IMR-90 (cell line): ENCODE data around the gene KHK. TPM values are rescaled to one million over a fixed set of nuclear protein-coding genes. Genes with fewer than 3 reads are reported as not detected.
A peak's percentile ranks its signal among the peaks of the same experiment; 100 is the strongest.

Experiments
- ATAC-seq: fragments of 200-7000 bp; cut with Tn5 transposase; 2 replicates; pipeline ENCODE4 v1.9.1; 2020; ENCODE audit warnings: low read depth, mild to moderate bottlenecking, moderate library complexity
- BruUV-seq: library from RNA; stranded (reverse); fragments of 400-500 nt; replicated peaks from 2 replicates; lab custom pipeline; 2021; lab: Mats Ljungman, UMichigan
- CTCF ChIA-PET: fragments of 300-600 bp; formaldehyde crosslinking; extraction: SDS; loops from one replicate; lab custom pipeline; 2021; ENCODE audit warnings: antibody characterized with exemption; lab: Yijun Ruan, JAX
- POLR2A ChIA-PET: fragments of 300-600 bp; sonication (Branson Sonifier 250); formaldehyde crosslinking; loops from one replicate; lab custom pipeline; 2022; ENCODE audit warnings: antibody characterized with exemption; ENCODE audit not compliant: unreplicated experiment; lab: Charles Lee
- DNase-seq: peaks from one replicate; pipeline ENCODE4 v3.0.0; 2013
- H2AFZ ChIP-seq: replicated peaks from 2 replicates; pipeline ENCODE3; 2013; ENCODE audit warnings: low read length, mild to moderate bottlenecking; ENCODE audit not compliant: poor library complexity
- H2AK5ac ChIP-seq: 2 replicates; pipeline ENCODE4 v1.6.1; 2013; ENCODE audit warnings: low read depth, low read length, inconsistent platforms
- H2AK9ac ChIP-seq: replicated peaks from 2 replicates; pipeline ENCODE3; 2013; ENCODE audit warnings: mild to moderate bottlenecking, low read depth, low read length, moderate library complexity; ENCODE audit not compliant: poor library complexity
- H2BK120ac ChIP-seq: 2 replicates; pipeline ENCODE4 v1.6.1; 2013; ENCODE audit warnings: low read depth, low read length, inconsistent platforms
- H2BK15ac ChIP-seq: 3 replicates; pipeline ENCODE4 v1.6.1; 2013; ENCODE audit warnings: low read depth, low read length, inconsistent platforms
- H2BK20ac ChIP-seq: 2 replicates; pipeline ENCODE4 v1.6.1; 2013; ENCODE audit warnings: low read depth, mild to moderate bottlenecking, inconsistent platforms, low read length, moderate library complexity
- H2BK5ac ChIP-seq: 2 replicates; pipeline ENCODE4 v1.6.1; 2013; ENCODE audit warnings: mild to moderate bottlenecking, low read depth, low read length, inconsistent platforms; ENCODE audit not compliant: poor library complexity, severe bottlenecking
- H3K14ac ChIP-seq: replicated peaks from 2 replicates; pipeline ENCODE4 v1.6.1; 2013; ENCODE audit warnings: low read depth, low read length, inconsistent platforms
- H3K18ac ChIP-seq: 2 replicates; pipeline ENCODE4 v1.6.1; 2013; ENCODE audit warnings: low read depth, low read length, control low read depth
- H3K23ac ChIP-seq: 2 replicates; pipeline ENCODE4 v1.6.1; 2013; ENCODE audit warnings: low read depth, low read length, inconsistent platforms
- H3K27ac ChIP-seq: 2 replicates; pipeline ENCODE4 v1.5.1; 2013; ENCODE audit warnings: mild to moderate bottlenecking, control low read depth, low read length; ENCODE audit not compliant: insufficient read depth
- H3K27me3 ChIP-seq: 2 replicates; pipeline ENCODE4 v1.6.1; 2013; ENCODE audit warnings: low read length; ENCODE audit not compliant: control insufficient read depth, insufficient read depth
- H3K36me3 ChIP-seq: 2 replicates; pipeline ENCODE4 v1.6.1; 2013; ENCODE audit warnings: low read length, mixed read lengths; ENCODE audit not compliant: control insufficient read depth, insufficient read depth
- H3K4ac ChIP-seq: 2 replicates; pipeline ENCODE4 v1.6.1; 2013; ENCODE audit warnings: low read depth, low read length, inconsistent platforms
- H3K4me1 ChIP-seq: 2 replicates; pipeline ENCODE4 v1.6.1; 2013; ENCODE audit warnings: low read length, mixed read lengths; ENCODE audit not compliant: control insufficient read depth, insufficient read depth
- H3K4me2 ChIP-seq: 2 replicates; pipeline ENCODE4 v1.6.1; 2013; ENCODE audit warnings: low read depth, mild to moderate bottlenecking, control low read depth, low read length, moderate library complexity
- H3K4me3 ChIP-seq: 2 replicates; pipeline ENCODE4 v1.5.1; 2013; ENCODE audit warnings: low read depth, mild to moderate bottlenecking, control low read depth, low read length, moderate library complexity; ENCODE audit not compliant: insufficient read depth
- H3K56ac ChIP-seq: 2 replicates; pipeline ENCODE4 v1.6.1; 2013; ENCODE audit warnings: low read length, inconsistent platforms; ENCODE audit not compliant: insufficient read depth; ENCODE audit errors: extremely low read depth
- H3K79me1 ChIP-seq, 2 experiments: 2 replicates each; pipeline ENCODE4 v1.6.1; 2013; ENCODE audit warnings: low read length in 2 of 2, inconsistent platforms in 1 of 2, low read depth in 1 of 2
- H3K9ac ChIP-seq: 2 replicates; pipeline ENCODE4 v1.6.1; 2013; ENCODE audit warnings: low read depth, low read length, control low read depth
- H3K9me1 ChIP-seq: 2 replicates; pipeline ENCODE4 v1.6.1; 2013; ENCODE audit warnings: low read length, inconsistent platforms; ENCODE audit not compliant: insufficient read depth
- H3K9me3 ChIP-seq: 2 replicates; pipeline ENCODE4 v1.6.1; 2013; ENCODE audit warnings: low read length; ENCODE audit not compliant: control insufficient read depth, insufficient read depth
- H4K20me1 ChIP-seq: 2 replicates; pipeline ENCODE4 v1.6.1; 2013; ENCODE audit warnings: low read length, inconsistent platforms; ENCODE audit not compliant: insufficient read depth
- H4K5ac ChIP-seq: 2 replicates; pipeline ENCODE4 v1.6.1; 2013; ENCODE audit warnings: mild to moderate bottlenecking, low read depth, low read length, control low read depth
- H4K8ac ChIP-seq, 2 experiments: 2 replicates each; pipeline ENCODE4 v1.6.1; 2013; ENCODE audit warnings: low read depth in 2 of 2, low read length in 2 of 2, control low read depth in 1 of 2, inconsistent platforms in 1 of 2
- H4K91ac ChIP-seq: 2 replicates; pipeline ENCODE4 v1.6.1; 2013; ENCODE audit warnings: low read depth, low read length, inconsistent platforms; ENCODE audit not compliant: insufficient read depth
- BHLHE40 ChIP-seq: fragments of 150-350 bp; IDR thresholded peaks from 2 replicates; pipeline ENCODE4 v1.6.1; 2016; ENCODE audit warnings: mild to moderate bottlenecking, low read depth, low read length
- CEBPB ChIP-seq: IDR thresholded peaks from 2 replicates; pipeline ENCODE4 v1.6.1; 2012; ENCODE audit warnings: low read depth, low read length, improper control_type of control experiment
- CHD1 ChIP-seq: IDR thresholded peaks from 2 replicates; pipeline ENCODE4 v1.6.1; 2012; ENCODE audit warnings: low read depth, low read length, improper control_type of control experiment
- CTCF ChIP-seq: conservative IDR thresholded peaks from 2 replicates; pipeline ENCODE4 v1.5.1; 2012; ENCODE audit warnings: mild to moderate bottlenecking, low read depth, low read length, improper control_type of control experiment
- ELK1 ChIP-seq: fragments of 150-350 bp; IDR thresholded peaks from 2 replicates; pipeline ENCODE4 v1.6.1; 2016; ENCODE audit warnings: low read depth, mild to moderate bottlenecking, low read length, moderate library complexity, borderline replicate concordance
- FOS ChIP-seq: fragments of 150-350 bp; IDR thresholded peaks from 2 replicates; pipeline ENCODE4 v1.6.1; 2016; ENCODE audit warnings: low read depth, low read length
- MAFK ChIP-seq: IDR thresholded peaks from 2 replicates; pipeline ENCODE4 v1.6.1; 2012; ENCODE audit warnings: low read depth, low read length, improper control_type of control experiment
- MAZ ChIP-seq: IDR thresholded peaks from 2 replicates; pipeline ENCODE4 v1.6.1; 2012; ENCODE audit warnings: low read depth, mild to moderate bottlenecking, low read length, improper control_type of control experiment, moderate library complexity, borderline replicate concordance
- MXI1 ChIP-seq: IDR thresholded peaks from 2 replicates; pipeline ENCODE4 v1.6.1; 2012; ENCODE audit warnings: low read depth, mild to moderate bottlenecking, low read length, moderate library complexity, borderline replicate concordance
- NFE2L2 ChIP-seq: fragments of 150-350 bp; IDR thresholded peaks from 2 replicates; pipeline ENCODE4 v1.6.1; 2016; ENCODE audit warnings: low read depth, mild to moderate bottlenecking, low read length
- POLR2A ChIP-seq: IDR thresholded peaks from 2 replicates; pipeline ENCODE4 v1.6.1; 2012; ENCODE audit warnings: mild to moderate bottlenecking, low read depth, low read length
- RCOR1 ChIP-seq: IDR thresholded peaks from 2 replicates; pipeline ENCODE4 v1.6.1; 2012; ENCODE audit warnings: mild to moderate bottlenecking, low read length, improper control_type of control experiment; ENCODE audit not compliant: insufficient replicate concordance
- RFX5 ChIP-seq: IDR thresholded peaks from 2 replicates; pipeline ENCODE4 v1.8.0; 2012; ENCODE audit warnings: low read depth, mild to moderate bottlenecking, low read length, moderate library complexity
- SMC3 ChIP-seq: fragments of 150-350 bp; IDR thresholded peaks from 2 replicates; pipeline ENCODE4 v1.6.1; 2016; ENCODE audit warnings: low read depth, mild to moderate bottlenecking, antibody characterized with exemption, low read length, moderate library complexity
- USF2 ChIP-seq: fragments of 150-350 bp; IDR thresholded peaks from 2 replicates; pipeline ENCODE4 v1.6.1; 2017; ENCODE audit warnings: mild to moderate bottlenecking, antibody characterized with exemption, low read length, low read depth
- WGBS, 2 experiments: methylation state at CpG; one replicate each; pipeline versions ENCODE4 v1.1.5 to v1.1.7; 2013; ENCODE audit warnings: missing lambda C conversion rate in 2 of 2; ENCODE audit not compliant: insufficient read length in 1 of 2; ENCODE audit errors: extremely low coverage in 2 of 2; 5-methylcytosine and 5-hydroxymethylcytosine counted together
- dilution Hi-C: fragments of 300-500 bp; cut with HindIII; formaldehyde crosslinking; loops from one replicate; pipeline ENCODE4 v1.14.3; 2018; ENCODE audit warnings: low sequenced_read_pairs; ENCODE audit not compliant: unreplicated experiment
- in situ Hi-C: fragments of 300-500 bp; cut with MboI; formaldehyde crosslinking; loops from 3 replicates; pipeline ENCODE4 v1.14.3; 2019; ENCODE audit warnings: low sequenced_read_pairs, inconsistent platforms, mixed read lengths
- intact Hi-C: fragments of 100-400 bp; cut with micrococcal nuclease; formaldehyde crosslinking; loops from 2 replicates; pipeline ENCODE4 v1.10.0; 2022
- polyA plus RNA-seq, 3 experiments: library from polyadenylated mRNA; depleted of rRNA; stranded (reverse); fragments of >200 nt; gene quantifications; 2 replicates each; pipeline ENCODE4 v1.2.3, GENCODE V29; 2012; ENCODE audit warnings: low replicate concordance in 1 of 3
- total RNA-seq: library from RNA; depleted of rRNA; stranded (reverse); fragments of >200 nt; gene quantifications from 2 replicates; pipeline ENCODE4 v1.2.3, GENCODE V29; 2012

The KHK gene
- total and polyA plus RNA-seq, 2 of the 4 experiments (the other 2 are of a cell fraction): 0.72 to 0.82 TPM

- Histone ChIP-seq H4K8ac (no peak overlapping the region), H3K4me1 (peaks cover 5% of the 10 kb centered on the region; the same call in 1 of the 2 replicates), H3K27me3 (peaks cover 9% of the 10 kb centered on the region), H3K23ac (no peak overlapping the region), H2AK5ac (no peak overlapping the region), H3K4ac (no peak overlapping the region), H2AK9ac (peak overlapping the region; percentile 42), H3K56ac (no peak overlapping the region), H3K27ac (no peak overlapping the region), H4K91ac (no peak overlapping the region), H2BK20ac (no peak overlapping the region), H3K79me1 (peaks cover 8 to 15% of the 10 kb centered on the region in 2 experiments), H3K9me3 (no peaks in the 10 kb centered on the region), H3K9ac (no peak overlapping the region), H2BK120ac (no peak overlapping the region), H3K4me3 (no peak overlapping the region), H3K4me2 (no peak overlapping the region), H3K18ac (no peak overlapping the region), H2BK15ac (no peak overlapping the region), H3K9me1 (peaks cover 8% of the 10 kb centered on the region), H3K14ac (no peak overlapping the region), H2BK5ac (no peak overlapping the region), H2AFZ (no peak overlapping the region), H4K20me1 (peaks cover 10% of the 10 kb centered on the region), H4K5ac (no peak overlapping the region), H3K36me3 (peaks cover 34% of the 10 kb centered on the region)
- CTCF ChIA-PET: no interaction called here
- in situ Hi-C loops: no loop called here
- no peak for DNase-seq
- WGBS, 2 experiments: 96% methylated on average over 4 of the region's 9 CpGs; no CpG with 5 or more reads in 1 of the 2 experiments
- intact Hi-C loops: no loop called here
- ATAC-seq: no peak
- POLR2A ChIA-PET: no interaction called here
- no TSS peak for BruUV-seq
- dilution Hi-C loops: no loop called here
- TF ChIP-seq SMC3 (no peak), NFE2L2 (no peak), CTCF (no peak), CHD1 (no peak), MAZ (no peak), USF2 (no peak), MAFK (no peak), POLR2A (no peak), RCOR1 (no peak), ELK1 (no peak), RFX5 (no peak), MXI1 (no peak), CEBPB (no peak), FOS (no peak), BHLHE40 (no peak)
Measured at GRCh38 chr2:27127883-27128667, 41.5 kb downstream of the KHK start.
